ENCODE measurements around the gene PLXNB3. TPM values are rescaled to one million over a fixed set of nuclear protein-coding genes. Genes with fewer than 3 reads are reported as not detected.
"Not testable (repeated sequence)": the region's sequence is repeated elsewhere in the genome, so short reads cannot be mapped to it uniquely, and the experiment has no call there.

PLXNB3 gene
- polyA plus RNA-seq (2013, experiment 1 of 2; ENCODE audit: insufficient read length): 20.7 TPM
- 22.9 TPM for polyA plus RNA-seq (2013, experiment 2 of 2; ENCODE audit: insufficient read length)

DNA sequence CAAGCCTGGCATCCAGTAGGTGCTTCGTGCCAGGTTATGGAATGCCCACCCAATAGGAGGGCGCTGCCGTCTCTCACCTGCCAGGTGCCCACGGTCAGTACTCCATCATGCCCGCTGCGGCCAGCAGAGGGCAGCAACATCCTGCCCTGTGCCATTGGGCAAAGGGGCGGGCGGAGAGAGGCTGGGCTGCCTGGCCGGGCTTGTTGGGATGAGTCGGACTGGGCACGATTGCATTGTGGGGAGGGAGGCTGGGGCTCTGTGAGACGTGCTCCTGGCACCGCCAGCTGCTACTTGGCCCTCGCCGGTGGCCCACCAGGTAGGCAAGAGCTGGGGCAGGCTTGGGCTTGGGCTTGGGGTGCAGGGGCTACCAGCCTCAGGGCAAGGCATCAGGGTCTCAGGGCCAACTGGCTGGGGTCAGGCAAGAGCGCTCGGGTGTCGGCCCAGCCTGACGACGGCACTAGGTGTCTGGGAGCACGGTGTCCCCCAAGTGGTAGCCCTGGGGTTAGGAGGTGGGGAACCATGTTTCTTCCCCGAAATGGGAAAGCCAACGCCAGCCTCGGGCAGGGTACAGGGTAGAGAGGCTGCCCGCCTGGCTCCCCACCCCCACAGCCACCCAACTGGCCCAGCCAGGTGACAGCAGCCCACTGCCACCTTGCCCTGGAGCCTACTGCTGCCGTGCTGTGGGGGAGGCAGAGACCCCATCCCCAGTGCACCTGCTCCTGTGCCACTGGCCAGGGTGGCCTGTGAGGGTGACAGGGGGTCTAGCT, at the start of gene PLXNB3:
Gene PLXNB3 (plus strand): TSS at position 261 of the 767 bp plus-strand sequence. CDS start 1,287 bp downstream, outside the sequence.
- DNase-seq: peak; percentile 76

DNA sequence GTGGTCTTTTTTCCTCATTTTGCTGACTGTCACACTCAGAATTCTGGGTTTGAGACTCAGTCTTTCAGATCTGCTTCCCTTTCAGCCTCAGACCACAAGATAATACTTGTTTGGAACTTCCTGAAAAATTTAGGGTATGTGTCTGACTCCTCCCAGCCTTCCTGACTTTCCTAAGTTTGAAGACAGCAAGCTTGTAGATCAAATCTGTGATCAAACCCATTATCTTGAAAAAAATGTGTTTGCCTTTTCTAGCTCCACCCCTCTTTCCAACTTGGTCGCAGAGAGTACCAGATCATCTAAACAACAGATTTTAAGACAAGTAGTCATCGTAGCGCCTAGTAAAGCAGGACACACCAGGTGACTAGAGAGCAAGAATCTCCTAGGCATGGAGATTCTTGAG, 49.8 kb upstream of the PLXNB3 start:
- DNase-seq: no peak

- no peak for DNase-seq
Measured at GRCh38 chrX:153717445-153717844, 46.6 kb upstream of the PLXNB3 start.

GRCh38 chrX:153719238-153719637, 44.8 kb upstream of the PLXNB3 start:
- no peak for DNase-seq

GRCh38 chrX:153719701-153720100, 44.3 kb upstream of the PLXNB3 start:
- DNase-seq: no peak

DNA sequence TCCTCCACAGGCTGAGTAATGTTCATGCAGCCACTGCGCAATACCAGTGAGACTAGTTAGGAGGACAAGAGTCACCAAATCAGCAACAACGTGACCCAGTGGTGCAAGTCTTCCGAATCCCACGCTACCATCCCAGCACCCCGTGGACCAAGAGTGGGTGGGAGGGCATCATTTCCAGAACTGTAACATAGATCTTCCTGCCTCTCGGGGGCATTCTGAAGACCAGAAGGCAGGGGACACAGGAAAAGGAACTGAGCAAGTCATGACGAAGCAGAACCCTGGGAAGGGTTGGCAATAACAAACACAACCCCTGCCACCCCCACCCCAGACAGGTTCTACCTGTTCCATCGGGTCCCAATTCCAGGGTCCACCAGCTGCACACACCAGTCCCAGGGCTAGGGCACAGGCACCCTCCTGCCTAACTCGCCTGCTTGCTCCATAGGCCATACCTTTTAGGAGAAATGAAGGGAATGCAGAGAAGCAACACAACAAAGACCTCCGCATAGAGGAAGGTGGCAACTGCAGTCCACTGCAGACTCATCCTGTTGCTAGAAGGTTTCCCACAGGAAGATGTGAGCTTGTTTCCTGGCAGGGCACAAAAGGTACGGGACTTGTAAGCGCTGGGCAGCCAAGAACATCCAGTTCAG, 41.2 kb upstream of the PLXNB3 start:
- no peak for DNase-seq

- DNase-seq: peak; percentile 33
Measured at GRCh38 chrX:153723351-153724251, 40.4 kb upstream of the PLXNB3 start.

DNA sequence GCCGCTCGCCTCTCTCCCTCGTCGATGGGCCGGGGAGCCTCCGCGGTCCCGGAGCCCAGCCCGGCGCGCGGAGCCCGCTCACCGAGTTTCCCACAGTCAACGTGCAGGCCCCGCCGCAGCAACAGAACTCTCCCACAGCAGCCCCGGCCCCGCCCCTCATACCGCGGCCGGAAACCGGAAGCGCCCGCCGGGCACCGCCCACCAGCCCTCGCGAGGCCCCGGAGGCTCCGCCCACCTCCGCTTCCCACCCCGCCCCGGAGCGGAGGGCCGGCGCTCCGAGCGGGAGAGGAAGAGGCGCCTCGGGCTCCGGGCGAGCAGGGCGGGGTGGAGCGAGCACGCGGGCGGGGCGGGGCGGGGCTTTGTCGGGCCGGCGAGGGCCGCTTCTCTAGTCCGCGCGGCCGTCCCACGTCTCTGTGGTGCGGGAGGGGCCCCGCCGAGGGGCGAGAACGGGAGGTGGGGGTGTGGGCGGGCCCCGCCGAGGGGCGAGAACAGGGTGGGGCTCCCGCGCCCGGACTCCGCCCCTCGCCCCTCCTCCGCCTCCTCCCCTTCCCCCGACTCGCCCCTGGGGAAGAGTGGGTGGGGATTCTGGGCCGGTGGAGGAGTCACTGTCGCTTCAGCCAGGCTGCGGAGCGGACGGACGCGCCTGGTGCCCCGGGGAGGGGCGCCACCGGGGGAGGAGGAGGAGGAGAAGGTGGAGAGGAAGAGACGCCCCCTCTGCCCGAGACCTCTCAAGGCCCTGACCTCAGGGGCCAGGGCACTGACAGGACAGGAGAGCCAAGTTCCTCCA, 39.6 kb upstream of the PLXNB3 start, which contains the start of the genes ABCD1 and BCAP31:
Gene ABCD1 (plus strand): TSS at position 605 of the 787 bp plus-strand sequence. CDS start 411 bp downstream, outside the sequence.
Gene BCAP31 (minus strand): TSS at position 136 of the 787 bp plus-strand sequence. CDS start 1,143 bp downstream, outside the sequence.
- DNase-seq: peak; percentile 91

DNA sequence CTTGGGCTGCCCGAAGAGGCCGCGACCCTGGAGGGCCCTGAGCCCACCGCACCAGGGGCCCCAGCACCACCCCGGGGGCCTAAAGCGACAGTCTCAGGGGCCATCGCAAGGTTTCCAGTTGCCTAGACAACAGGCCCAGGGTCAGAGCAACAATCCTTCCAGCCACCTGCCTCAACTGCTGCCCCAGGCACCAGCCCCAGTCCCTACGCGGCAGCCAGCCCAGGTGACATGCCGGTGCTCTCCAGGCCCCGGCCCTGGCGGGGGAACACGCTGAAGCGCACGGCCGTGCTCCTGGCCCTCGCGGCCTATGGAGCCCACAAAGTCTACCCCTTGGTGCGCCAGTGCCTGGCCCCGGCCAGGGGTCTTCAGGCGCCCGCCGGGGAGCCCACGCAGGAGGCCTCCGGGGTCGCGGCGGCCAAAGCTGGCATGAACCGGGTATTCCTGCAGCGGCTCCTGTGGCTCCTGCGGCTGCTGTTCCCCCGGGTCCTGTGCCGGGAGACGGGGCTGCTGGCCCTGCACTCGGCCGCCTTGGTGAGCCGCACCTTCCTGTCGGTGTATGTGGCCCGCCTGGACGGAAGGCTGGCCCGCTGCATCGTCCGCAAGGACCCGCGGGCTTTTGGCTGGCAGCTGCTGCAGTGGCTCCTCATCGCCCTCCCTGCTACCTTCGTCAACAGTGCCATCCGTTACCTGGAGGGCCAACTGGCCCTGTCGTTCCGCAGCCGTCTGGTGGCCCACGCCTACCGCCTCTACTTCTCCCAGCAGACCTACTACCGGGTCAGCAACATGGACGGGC, 38.8 kb upstream of the PLXNB3 start:
- no peak for DNase-seq

GRCh38 chrX:153725832-153726285, 38.2 kb upstream of the PLXNB3 start:
- DNase-seq: no peak

DNA sequence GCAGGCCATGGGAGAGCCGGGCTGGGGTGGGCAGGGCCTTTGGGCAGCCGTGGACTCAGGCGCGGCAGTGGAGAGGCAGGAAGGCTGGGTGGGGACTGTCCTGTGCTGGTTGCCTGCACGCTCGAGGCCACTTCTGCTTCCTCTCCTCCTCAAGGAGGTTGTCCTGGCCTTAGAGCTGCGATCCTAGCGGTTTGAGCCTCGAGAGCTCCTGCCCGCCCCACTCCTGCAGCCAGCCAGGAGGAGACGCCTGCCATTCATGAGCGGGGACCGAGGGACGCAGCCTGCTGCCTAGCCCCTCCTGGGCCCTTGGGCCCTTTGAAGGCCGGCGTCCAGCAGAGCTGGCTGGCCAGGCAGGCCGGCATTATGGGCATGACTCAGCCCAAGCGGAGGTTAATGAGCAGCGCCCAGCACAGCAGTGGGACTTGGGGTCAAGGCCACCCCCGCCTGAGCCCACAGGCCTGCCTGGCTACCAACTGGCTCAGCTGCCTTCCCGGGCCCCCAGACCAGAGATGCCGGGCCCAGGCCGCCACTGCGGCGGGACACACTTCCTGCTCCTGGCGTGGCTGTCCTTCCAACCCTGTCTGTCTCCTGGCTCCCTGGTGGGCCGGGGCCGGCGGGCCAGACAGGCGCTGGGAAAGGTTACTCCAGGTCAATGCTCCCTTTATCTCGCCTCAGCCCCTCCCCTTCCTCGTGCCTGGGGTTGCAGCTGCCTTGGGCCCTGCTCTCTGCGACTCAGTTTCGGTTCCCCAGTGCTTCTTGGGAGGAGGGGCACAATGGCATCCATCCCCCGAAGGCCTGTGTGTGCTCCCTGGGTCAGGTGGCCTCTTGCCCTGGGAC, 37.5 kb upstream of the PLXNB3 start:
- peak; percentile 38 for DNase-seq

DNA sequence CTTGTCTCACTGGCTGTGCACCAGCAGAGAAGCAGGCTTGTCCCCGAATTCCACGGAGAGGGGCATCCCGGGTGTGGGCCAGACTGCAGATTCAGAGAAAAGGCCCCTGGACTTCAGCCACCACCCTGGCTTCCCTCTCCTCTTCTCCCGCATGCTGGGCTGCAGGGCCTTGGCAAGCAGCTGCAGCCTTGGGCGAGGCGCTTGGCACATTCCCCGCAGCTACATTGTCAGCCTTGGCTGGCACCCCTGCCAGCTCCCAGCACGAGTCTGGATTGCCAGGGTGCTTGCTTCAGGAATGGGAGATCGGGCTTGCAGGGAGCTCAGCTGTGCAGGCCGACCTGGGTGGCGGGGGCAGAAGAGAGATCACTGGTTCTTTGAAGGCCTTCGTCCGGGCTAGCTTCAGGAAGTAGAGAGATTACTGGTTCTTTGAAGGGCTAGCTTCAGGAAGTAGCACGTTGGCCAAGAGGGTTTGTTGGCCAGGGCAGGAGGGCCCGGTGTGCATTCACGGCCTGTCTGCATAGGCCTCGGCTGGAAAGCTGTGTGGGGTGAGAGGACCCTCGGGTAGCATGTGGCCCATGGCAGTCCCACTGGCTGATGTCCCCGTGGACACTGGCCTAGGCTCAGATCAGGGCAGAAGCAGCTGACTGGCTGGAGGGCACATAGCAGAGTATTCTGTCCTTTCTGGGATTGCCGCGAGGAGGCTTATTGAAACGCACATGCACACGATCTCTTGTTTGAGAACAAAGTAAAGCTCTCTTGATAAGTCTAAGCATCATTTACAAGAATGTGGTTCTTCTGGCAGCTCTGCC, 36.7 kb upstream of the PLXNB3 start:
- DNase-seq: peak; percentile 10

GRCh38 chrX:153728095-153728494, 36.0 kb upstream of the PLXNB3 start:
- no peak for DNase-seq

DNA sequence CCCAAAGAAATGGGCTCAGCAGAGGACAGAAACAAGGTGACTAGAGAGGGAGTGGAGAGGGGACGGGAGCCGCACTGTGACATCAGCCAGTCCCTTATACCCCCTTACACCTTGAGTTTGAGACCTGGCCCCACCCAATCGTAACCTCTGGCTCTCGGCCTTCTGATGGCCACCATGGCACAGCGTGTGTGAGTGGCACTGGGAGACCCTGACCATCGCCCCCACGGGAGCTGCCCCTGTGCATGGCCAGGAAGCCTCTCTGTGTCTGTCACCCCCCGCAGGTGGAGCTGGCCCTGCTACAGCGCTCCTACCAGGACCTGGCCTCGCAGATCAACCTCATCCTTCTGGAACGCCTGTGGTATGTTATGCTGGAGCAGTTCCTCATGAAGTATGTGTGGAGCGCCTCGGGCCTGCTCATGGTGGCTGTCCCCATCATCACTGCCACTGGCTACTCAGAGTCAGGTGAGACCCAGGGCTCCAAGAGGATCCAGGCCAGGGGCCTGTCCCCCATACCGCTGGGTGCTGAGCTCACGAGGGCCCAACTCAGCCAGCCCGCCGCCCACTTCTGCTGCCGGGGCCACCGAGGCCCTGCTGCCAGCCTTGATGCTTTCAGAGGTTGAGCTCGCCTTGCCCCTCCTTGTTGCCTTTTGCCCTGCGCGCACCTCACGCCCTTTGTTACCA, 35.0 kb upstream of the PLXNB3 start:
- no peak for DNase-seq

DNA sequence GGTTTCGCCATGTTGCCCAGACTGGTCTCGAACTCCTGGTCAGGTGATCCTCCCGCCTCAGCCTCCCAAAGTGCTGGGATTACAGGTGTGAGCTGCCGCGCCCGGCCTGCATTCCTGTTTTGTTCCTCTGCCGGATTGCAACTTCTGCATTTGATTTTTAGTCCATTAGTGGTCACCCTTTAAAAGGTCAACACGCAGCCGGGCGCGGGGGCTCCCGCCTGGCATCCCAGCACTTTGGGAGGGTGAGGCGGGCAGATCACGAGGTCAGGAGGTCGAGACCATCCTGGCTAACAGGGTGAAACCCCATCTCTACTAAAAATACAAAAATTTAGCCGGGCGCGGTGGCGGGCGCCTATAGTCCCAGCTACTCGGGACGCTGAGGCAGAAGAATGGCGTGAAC, 33.9 kb upstream of the PLXNB3 start:
- DNase-seq: not testable (repeated sequence)

DNA sequence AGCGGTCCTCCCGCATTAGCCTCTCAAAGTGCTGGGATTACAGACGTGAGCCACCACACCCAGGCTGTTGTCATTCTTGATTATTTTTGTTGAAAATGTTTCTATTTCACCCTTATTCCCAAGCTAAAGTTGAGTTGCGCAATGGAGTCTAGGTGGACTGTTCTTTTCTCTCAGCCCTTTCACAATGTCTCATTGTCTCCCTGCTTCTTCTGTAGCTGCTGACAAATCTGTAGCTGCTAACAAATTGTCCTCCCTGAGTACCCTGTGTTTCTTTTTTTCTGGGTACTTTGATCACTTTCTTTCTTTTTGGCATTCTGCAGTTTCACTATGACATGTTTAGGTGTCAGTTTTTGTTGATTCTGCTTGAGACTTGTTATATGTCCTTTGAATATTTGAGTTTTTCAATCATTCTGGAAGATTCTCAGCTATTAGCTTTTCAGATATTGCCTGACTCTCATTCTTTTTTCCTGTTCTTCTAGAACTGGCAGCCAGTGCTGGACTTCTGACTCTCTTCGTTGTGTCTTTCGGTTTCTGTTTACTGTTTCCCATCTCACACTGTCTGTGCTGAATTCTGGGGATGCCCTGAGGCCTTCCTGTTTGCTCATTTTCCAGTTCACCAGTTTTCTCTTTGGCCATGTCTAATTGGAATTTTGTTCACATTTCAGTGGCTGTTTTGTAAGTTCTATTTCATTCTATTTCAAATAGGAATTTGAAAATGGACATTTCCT, 32.8 kb upstream of the PLXNB3 start:
- no peak for DNase-seq

GRCh38 chrX:153731845-153732215, 32.2 kb upstream of the PLXNB3 start:
- DNase-seq: no peak

GRCh38 chrX:153732401-153732800, 31.6 kb upstream of the PLXNB3 start:
- DNase-seq: no peak
